Measurements from ENCODE around the gene ZNF595.

GRCh38 chr4:120616-121015 is 67.5 kb downstream of the ZNF595 start:
- no peak for TF ChIP-seq ZNF274 (IDR thresholded peaks at IDR 0.05; ENCODE audit: low read depth, low read length)
- TF ChIP-seq YY1 (IDR thresholded peaks at IDR 0.05; ENCODE audit: insufficient read depth, insufficient read length), result no peak
